Endothelial cell of umbilical vein (primary cell): ENCODE data around the gene MRLN. TPM values are rescaled to one million over a fixed set of nuclear protein-coding genes. Genes with fewer than 3 reads are reported as not detected.

Experiments used
- BruUV-seq: library from RNA; stranded (reverse); fragments of 400-500 nt; replicated peaks from 2 replicates; lab custom pipeline; 2021; lab: Mats Ljungman, UMichigan
- CTCF ChIA-PET: fragments of 300-600, 350-600 bp; sonication (Branson Sonifier 250); formaldehyde crosslinking; loops from one replicate; lab custom pipeline; 2021; ENCODE audit warnings: antibody characterized with exemption, inconsistent platforms; lab: Charles Lee
- POLR2A ChIA-PET: fragments of 300-600, 350-600 bp; sonication (Branson Sonifier 250); formaldehyde crosslinking; loops from one replicate; lab custom pipeline; 2021; ENCODE audit warnings: antibody characterized with exemption, inconsistent platforms; lab: Charles Lee
- DNase-seq: peaks from one replicate; pipeline ENCODE4 v3.0.0-alpha.2; 2011; ENCODE audit warnings: low read depth, low spot score
- FAIRE-seq: peaks from 2 replicates; lab custom pipeline; 2011; peaks lifted over from hg19 to GRCh38; lab: Jason Lieb, UNC
- H2AFZ ChIP-seq: 2 replicates; pipeline ENCODE4 v1.6.0; 2012; ENCODE audit warnings: low read depth, low read length, control low read depth, inconsistent platforms
- H3K27ac ChIP-seq: 2 replicates; pipeline ENCODE4 v1.5.1; 2011; ENCODE audit warnings: low read depth, mild to moderate bottlenecking, control low read depth, low read length, moderate library complexity; ENCODE audit not compliant: insufficient read depth
- H3K27me3 ChIP-seq, 2 experiments: 2 replicates each; pipeline versions ENCODE4 v1.6.0 to v1.6.1; 2011; ENCODE audit warnings: low read length in 2 of 2, mixed read lengths in 1 of 2; ENCODE audit not compliant: control insufficient read depth in 2 of 2, insufficient read depth in 2 of 2
- H3K36me3 ChIP-seq, 2 experiments: 2 replicates in 1 of 2; 3 replicates in 1 of 2; pipeline ENCODE4 v1.5.1; 2011; ENCODE audit warnings: low read length in 2 of 2, mild to moderate bottlenecking in 1 of 2, moderate library complexity in 1 of 2; ENCODE audit not compliant: control insufficient read depth in 2 of 2, insufficient read depth in 2 of 2; ENCODE audit errors: extremely low read depth in 1 of 2
- H3K4me1 ChIP-seq: 3 replicates; pipeline ENCODE4 v1.5.1; 2011; ENCODE audit warnings: mild to moderate bottlenecking, low read length; ENCODE audit not compliant: control insufficient read depth, insufficient read depth; ENCODE audit errors: extremely low read depth
- H3K4me2 ChIP-seq: 2 replicates; pipeline ENCODE4 v1.6.1; 2011; ENCODE audit warnings: low read length, control low read depth, mixed read lengths; ENCODE audit not compliant: insufficient read depth
- H3K4me3 ChIP-seq, 3 experiments: fragments of 200-600 bp in 1 of 3; sonication (generic), shearing (Covaris generic) in 1 of 3; replicated peaks in 1 of 3; 2 replicates each; pipeline ENCODE4 v1.5.1; 2011 to 2016; ENCODE audit warnings: control low read depth in 3 of 3, low read length in 3 of 3, mild to moderate bottlenecking in 2 of 3, inconsistent platforms in 1 of 3, low read depth in 1 of 3, moderate library complexity in 1 of 3; ENCODE audit not compliant: insufficient read depth in 1 of 3
- H3K79me2 ChIP-seq: 2 replicates; pipeline ENCODE4 v1.6.0; 2012; ENCODE audit warnings: low read length, inconsistent platforms; ENCODE audit not compliant: control insufficient read depth, insufficient read depth
- H3K9ac ChIP-seq: replicated peaks from 2 replicates; pipeline ENCODE3; 2011; ENCODE audit warnings: low read length, control low read depth; ENCODE audit not compliant: insufficient read depth; ENCODE audit errors: extremely low read depth
- H3K9me1 ChIP-seq: replicated peaks from 3 replicates; pipeline ENCODE4 v1.6.0; 2011; ENCODE audit warnings: mild to moderate bottlenecking, low read length; ENCODE audit not compliant: control insufficient read depth, insufficient read depth; ENCODE audit errors: extremely low read depth
- H3K9me3 ChIP-seq: replicated peaks from 2 replicates; pipeline ENCODE4 v1.5.1; 2012; ENCODE audit warnings: low read length, inconsistent platforms; ENCODE audit not compliant: control insufficient read depth, insufficient read depth
- H4K20me1 ChIP-seq: replicated peaks from 2 replicates; pipeline ENCODE3; 2011; ENCODE audit warnings: mild to moderate bottlenecking, low read length; ENCODE audit not compliant: control insufficient read depth, insufficient read depth; ENCODE audit errors: extremely low read depth
- CTCF ChIP-seq, 2 donors: IDR thresholded peaks; 1 replicate in 1 of 2; 2 replicates in 1 of 2; pipeline ENCODE4 v1.5.1; 2011; ENCODE audit warnings: low read length in 2 of 2, mild to moderate bottlenecking in 2 of 2, moderate library complexity in 2 of 2, control low read depth in 1 of 2, inconsistent platforms in 1 of 2, low read depth in 1 of 2; ENCODE audit not compliant: insufficient read depth in 1 of 2; ENCODE audit errors: extremely low read depth in 1 of 2
- EZH2 ChIP-seq: IDR thresholded peaks from 2 replicates; pipeline ENCODE4 v1.6.1; 2012; ENCODE audit warnings: borderline replicate concordance, low read depth, mild to moderate bottlenecking, moderate library complexity, low read length, inconsistent platforms; ENCODE audit not compliant: severe bottlenecking
- FOS ChIP-seq: IDR thresholded peaks from 2 replicates; pipeline ENCODE4 v1.6.1; 2011; ENCODE audit warnings: mild to moderate bottlenecking, low read length, moderate library complexity, borderline replicate concordance; ENCODE audit not compliant: insufficient read depth
- GATA2 ChIP-seq: IDR thresholded peaks from 2 replicates; pipeline ENCODE4 v1.7.0; 2011; ENCODE audit warnings: low read depth, mild to moderate bottlenecking, moderate library complexity, mixed read lengths, low read length; ENCODE audit not compliant: insufficient read length, insufficient read depth
- JUN ChIP-seq: IDR thresholded peaks from 2 replicates; pipeline ENCODE4 v1.6.1; 2011; ENCODE audit warnings: borderline replicate concordance, low read depth; ENCODE audit not compliant: insufficient read length, insufficient read depth
- MAX ChIP-seq: IDR thresholded peaks from 2 replicates; pipeline ENCODE4 v1.6.1; 2011; ENCODE audit not compliant: insufficient read depth, insufficient read length
- MYC ChIP-seq: IDR thresholded peaks from one replicate; pipeline ENCODE4 v1.6.1; 2011; ENCODE audit warnings: mild to moderate bottlenecking, low read depth, low read length
- POLR2A ChIP-seq: IDR thresholded peaks from 2 replicates; pipeline ENCODE4 v1.6.1; 2012; ENCODE audit warnings: low read depth, mild to moderate bottlenecking, control low read depth, low read length
- POLR2AphosphoS5 ChIP-seq: IDR thresholded peaks from 2 replicates; pipeline ENCODE4 v1.6.1; 2012; ENCODE audit warnings: low read depth, mild to moderate bottlenecking, control low read depth, low read length, moderate library complexity; ENCODE audit not compliant: insufficient read depth
- dilution Hi-C: fragments of 300-500 bp; cut with MboI; formaldehyde crosslinking; loops from one replicate; pipeline ENCODE4 v1.15.0; 2019; ENCODE audit warnings: low sequenced_read_pairs; ENCODE audit not compliant: extremely low pct_ligation_motif_present
- intact Hi-C: fragments of 100-400 bp; cut with micrococcal nuclease; formaldehyde crosslinking; loops from one replicate; pipeline ENCODE4 v1.10.0; 2022
- polyA plus RNA-seq, 4 experiments: library from polyadenylated mRNA; depleted of rRNA in 3 of 4; stranded (reverse) in 3 of 4; unstranded in 1 of 4; fragments of >200 nt; gene quantifications; 2 replicates each; pipeline versions ENCODE4 v1.2.1 to v1.2.3, GENCODE V29; 2011 to 2012; ENCODE audit warnings: missing spikeins in 1 of 4
- total RNA-seq: library from RNA; stranded (reverse); gene quantifications from 2 replicates; pipeline ENCODE4 v1.2.3, GENCODE V29; 2021

Gene MRLN
- total and polyA plus RNA-seq, 2 donors (not counting 3 experiments of a cell fraction or from before 2014, with no cell fraction given) = not detected

GRCh38 chr10:59771162-59771807 lies 18.0 kb upstream of the MRLN start:
- Histone ChIP-seq H3K27me3 (no peaks in the 10 kb centered on the region), H3K9ac (no peak overlapping the region), H3K4me2 (no peak overlapping the region), H4K20me1 (no peaks in the 10 kb centered on the region), H3K9me1 (no peaks in the 10 kb centered on the region), H2AFZ (no peak overlapping the region), H3K4me1 (no peaks in the 10 kb centered on the region), H3K36me3 (no peaks in the 10 kb centered on the region), H3K79me2 (no peaks in the 10 kb centered on the region), H3K27ac (no peak overlapping the region), H3K9me3 (no peaks in the 10 kb centered on the region), H3K4me3 (no peak overlapping the region)
- no peak for TF ChIP-seq CTCF (IDR thresholded peaks at IDR 0.05; ENCODE audit: extremely low read depth in 1 of 2, insufficient read depth in 1 of 2, low read depth in 1 of 2, low read length in 2 of 2)
- no peak for TF ChIP-seq JUN
- no peak for TF ChIP-seq GATA2
- no peak for TF ChIP-seq FOS
- TF ChIP-seq POLR2A = no peak
- TF ChIP-seq EZH2 = no peak
- no peak for TF ChIP-seq MAX
- no peak for TF ChIP-seq POLR2AphosphoS5
- TF ChIP-seq MYC = no peak
- dilution Hi-C loops = no loop called here
- BruUV-seq = no TSS peak
- intact Hi-C loops = no loop called here
- ChIA-PET POLR2A (no interaction called here), CTCF (no interaction called here)
- FAIRE-seq (no peak), DNase-seq (no peak)
